ENCODE results near the gene PDE3B. TPM values are rescaled to one million over a fixed set of nuclear protein-coding genes. Genes with fewer than 3 reads are reported as not detected.

The PDE3B gene
- total RNA-seq, 1 experiment from 2014 or later, result 4.8 TPM

GRCh38 chr11:14668731-14669301, 25.2 kb downstream of the PDE3B start:
- Histone ChIP-seq H3K36me3 (ENCODE audit: insufficient read depth, low read length, poor library complexity, severe bottlenecking) (no peaks in the 10 kb centered on the region), H3K4me1 (ENCODE audit: insufficient read depth, low read length, poor library complexity, severe bottlenecking) (no peaks in the 10 kb centered on the region), H3K27me3 (replicated peaks; ENCODE audit: insufficient read depth, low read depth, low read length, poor library complexity) (no peaks in the 10 kb centered on the region), H3K9me3 (ENCODE audit: low read depth, low read length, poor library complexity, severe bottlenecking) (no peaks in the 10 kb centered on the region), H3K27ac (ENCODE audit: low read depth, low read length, poor library complexity, severe bottlenecking) (no peak overlapping the region), H3K4me3 (ENCODE audit: low read depth, low read length, poor library complexity, severe bottlenecking) (no peak overlapping the region)
- DNase-seq (ENCODE audit: low spot score), result no peak
- CTCF ChIA-PET, result no interaction called here
- TF ChIP-seq EZH2 (IDR thresholded peaks at IDR 0.05; ENCODE audit: borderline replicate concordance, low read depth, low read length, poor library complexity, severe bottlenecking) (no peak), CTCF (conservative IDR thresholded peaks at IDR 0.05; ENCODE audit: low read depth, low read length) (no peak)
- no TSS peak for BruUV-seq (replicated peaks)
- POLR2A ChIA-PET (ENCODE audit: low non-redundant PET), result no interaction called here
- intact Hi-C loops (cut with micrococcal nuclease; ENCODE audit: unreplicated experiment), result no loop called here

- Histone ChIP-seq H3K27ac (ENCODE audit: low read depth, low read length, poor library complexity, severe bottlenecking) (no peak overlapping the region), H3K9me3 (ENCODE audit: low read depth, low read length, poor library complexity, severe bottlenecking) (no peaks in the 10 kb centered on the region), H3K36me3 (ENCODE audit: insufficient read depth, low read length, poor library complexity, severe bottlenecking) (no peaks in the 10 kb centered on the region), H3K4me1 (ENCODE audit: insufficient read depth, low read length, poor library complexity, severe bottlenecking) (no peaks in the 10 kb centered on the region), H3K27me3 (replicated peaks; ENCODE audit: insufficient read depth, low read depth, low read length, poor library complexity) (no peaks in the 10 kb centered on the region), H3K4me3 (ENCODE audit: low read depth, low read length, poor library complexity, severe bottlenecking) (no peak overlapping the region)
- ChIA-PET CTCF (no interaction called here), POLR2A (ENCODE audit: low non-redundant PET) (no interaction called here)
- BruUV-seq (replicated peaks), result no TSS peak
- intact Hi-C loops (cut with micrococcal nuclease; ENCODE audit: unreplicated experiment), result no loop called here
- TF ChIP-seq CTCF (conservative IDR thresholded peaks at IDR 0.05; ENCODE audit: low read depth, low read length) (no peak), EZH2 (IDR thresholded peaks at IDR 0.05; ENCODE audit: borderline replicate concordance, low read depth, low read length, poor library complexity, severe bottlenecking) (no peak)
- DNase-seq (ENCODE audit: low spot score), result no peak
These were observed 25.9 kb downstream of the PDE3B start for GRCh38 chr11:14669499-14669898.

- ChIA-PET POLR2A (ENCODE audit: low non-redundant PET) (no interaction called here), CTCF (no interaction called here)
- Histone ChIP-seq H3K4me3 (ENCODE audit: low read depth, low read length, poor library complexity, severe bottlenecking) (no peak overlapping the region), H3K27ac (ENCODE audit: low read depth, low read length, poor library complexity, severe bottlenecking) (no peak overlapping the region), H3K4me1 (ENCODE audit: insufficient read depth, low read length, poor library complexity, severe bottlenecking) (no peaks in the 10 kb centered on the region), H3K9me3 (ENCODE audit: low read depth, low read length, poor library complexity, severe bottlenecking) (no peaks in the 10 kb centered on the region), H3K36me3 (ENCODE audit: insufficient read depth, low read length, poor library complexity, severe bottlenecking) (no peaks in the 10 kb centered on the region), H3K27me3 (replicated peaks; ENCODE audit: insufficient read depth, low read depth, low read length, poor library complexity) (no peaks in the 10 kb centered on the region)
- TF ChIP-seq CTCF (conservative IDR thresholded peaks at IDR 0.05; ENCODE audit: low read depth, low read length), result no peak
- TF ChIP-seq EZH2 (IDR thresholded peaks at IDR 0.05; ENCODE audit: borderline replicate concordance, low read depth, low read length, poor library complexity, severe bottlenecking), result no peak
- no peak for DNase-seq (ENCODE audit: low spot score)
- intact Hi-C loops (cut with micrococcal nuclease; ENCODE audit: unreplicated experiment), result no loop called here
- no TSS peak for BruUV-seq (replicated peaks)
These were observed 26.4 kb downstream of the PDE3B start for GRCh38 chr11:14669958-14670357.
